GM03348 (cell line): ENCODE measurements around the gene DCPS.

ENCODE experiments used
- DNase-seq: peaks from one replicate; pipeline ENCODE4 v3.0.0; 2012; ENCODE audit warnings: low spot score

The DCPS gene

DNA sequence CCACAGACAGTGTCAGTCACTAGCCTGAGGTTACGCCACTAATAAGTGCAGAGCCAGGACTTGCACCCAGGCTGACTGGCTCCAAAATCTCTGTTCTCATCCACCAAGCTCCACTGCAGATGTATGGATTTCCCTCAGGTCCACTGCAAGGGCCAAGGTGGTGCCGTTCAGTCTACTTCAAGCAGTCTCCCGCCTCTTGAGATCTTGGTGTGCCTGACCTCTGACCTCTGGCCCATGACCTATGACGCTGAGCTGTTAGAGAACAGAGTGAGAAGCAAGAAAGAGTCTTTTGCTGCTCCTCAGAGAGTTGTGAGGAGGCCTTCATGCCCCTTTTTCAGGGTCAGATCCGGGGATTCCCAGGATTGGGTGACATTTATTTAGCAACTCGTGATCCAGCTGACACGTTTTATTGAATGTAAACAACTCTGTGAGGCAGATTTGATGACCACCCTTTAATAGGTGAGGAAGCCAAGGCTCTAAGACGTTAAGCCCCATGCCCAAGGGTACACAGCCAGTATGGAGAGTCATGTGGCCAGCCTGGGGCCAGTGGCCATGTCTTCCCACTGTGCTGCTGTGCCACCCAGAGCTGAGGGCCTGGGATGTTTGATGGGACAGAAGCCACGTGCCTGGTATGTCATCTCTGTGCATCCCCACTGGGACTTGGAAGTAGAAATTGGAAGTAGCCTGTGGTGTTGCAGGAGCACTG lies 25.2 kb downstream of the DCPS start:
- DNase-seq: no peak

DNA sequence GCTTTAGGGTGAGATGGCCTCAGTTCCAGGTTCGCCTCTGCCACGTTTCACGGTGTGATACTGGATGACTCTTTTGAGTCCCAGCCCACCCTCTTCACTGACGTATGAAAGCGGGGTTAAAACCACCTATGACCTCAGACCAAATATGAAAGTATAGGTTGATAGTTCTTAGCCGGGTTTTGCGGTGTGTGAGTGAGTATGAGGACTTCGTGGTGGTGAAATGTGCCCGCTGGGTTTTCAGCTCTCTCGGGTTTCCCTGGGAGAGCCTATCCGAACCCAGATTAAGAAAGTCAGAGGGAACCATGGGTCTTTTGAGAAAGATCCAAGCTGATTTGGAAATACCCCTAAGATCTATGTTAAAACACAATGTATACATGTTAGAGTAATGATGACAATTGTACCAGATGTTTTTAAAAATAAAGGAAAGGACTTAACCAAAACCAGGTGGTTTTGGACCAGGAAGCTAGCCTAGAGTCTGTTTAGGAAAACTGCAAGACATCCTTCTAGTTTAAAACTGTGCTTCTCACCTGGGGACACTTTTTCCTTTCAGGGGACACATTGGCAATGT lies 25.9 kb downstream of the DCPS start:
- no peak for DNase-seq

DNA sequence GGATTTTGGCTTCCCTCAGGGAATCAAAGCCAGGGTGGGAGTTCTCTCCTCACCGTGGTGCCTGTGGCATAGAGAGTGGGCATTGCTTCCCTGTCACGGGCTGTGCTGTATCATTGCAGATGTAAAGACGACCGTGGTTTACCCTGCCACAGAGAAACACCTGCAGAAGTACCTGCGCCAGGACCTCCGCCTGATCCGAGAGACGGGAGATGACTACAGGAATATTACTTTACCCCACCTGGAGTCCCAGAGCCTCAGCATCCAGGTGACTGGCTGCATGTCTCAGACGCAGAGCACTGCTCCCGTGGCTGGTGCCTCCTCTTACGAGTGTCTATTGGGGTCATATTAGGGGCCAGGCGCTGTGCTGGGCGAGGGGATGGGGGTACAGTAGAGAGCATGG lies 27.4 kb downstream of the DCPS start:
- DNase-seq: no peak

DNA sequence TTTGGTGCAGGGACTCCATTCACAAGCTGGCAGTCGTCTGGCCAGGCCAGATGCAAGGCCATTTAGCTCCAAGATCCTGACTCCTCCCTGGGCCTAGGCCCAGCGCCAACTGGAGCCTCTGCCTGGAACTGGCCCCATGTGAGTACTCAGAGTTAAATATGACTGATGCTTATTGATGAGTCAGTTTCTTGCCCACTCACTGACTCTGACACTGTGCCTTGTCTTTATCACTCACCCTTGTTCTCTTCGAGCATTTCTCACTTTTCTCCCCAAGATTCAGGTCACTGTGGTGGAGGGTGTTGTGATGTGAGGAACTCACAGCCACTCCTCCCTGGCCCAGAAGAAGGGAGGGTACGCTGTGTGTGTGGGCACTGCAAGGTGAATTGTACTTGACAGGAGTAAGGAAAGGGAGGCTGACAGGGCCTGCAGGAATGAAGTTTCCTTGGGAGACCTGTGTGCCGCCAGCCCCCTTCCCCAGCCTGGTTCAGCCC lies 28.4 kb downstream of the DCPS start:
- peak; percentile 92 for DNase-seq

DNA sequence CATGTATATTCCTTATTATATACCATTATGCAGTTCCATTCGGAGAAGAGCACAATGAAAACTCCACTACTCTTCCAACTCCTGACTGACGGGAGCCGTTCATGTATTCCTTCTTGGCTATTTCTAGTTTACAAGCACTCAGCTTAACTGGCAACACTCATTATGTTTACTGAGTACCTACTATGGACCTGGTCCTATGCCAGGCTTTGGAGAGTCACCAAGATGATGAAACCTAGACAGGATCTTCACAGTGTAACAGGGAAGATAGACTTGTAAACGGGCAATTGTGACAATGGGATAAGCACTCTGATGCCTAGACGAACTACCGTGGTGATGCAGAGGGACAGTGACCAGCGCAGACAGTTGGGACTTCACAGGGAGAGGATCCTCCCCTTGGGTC lies 29.3 kb downstream of the DCPS start:
- DNase-seq: no peak

DNA sequence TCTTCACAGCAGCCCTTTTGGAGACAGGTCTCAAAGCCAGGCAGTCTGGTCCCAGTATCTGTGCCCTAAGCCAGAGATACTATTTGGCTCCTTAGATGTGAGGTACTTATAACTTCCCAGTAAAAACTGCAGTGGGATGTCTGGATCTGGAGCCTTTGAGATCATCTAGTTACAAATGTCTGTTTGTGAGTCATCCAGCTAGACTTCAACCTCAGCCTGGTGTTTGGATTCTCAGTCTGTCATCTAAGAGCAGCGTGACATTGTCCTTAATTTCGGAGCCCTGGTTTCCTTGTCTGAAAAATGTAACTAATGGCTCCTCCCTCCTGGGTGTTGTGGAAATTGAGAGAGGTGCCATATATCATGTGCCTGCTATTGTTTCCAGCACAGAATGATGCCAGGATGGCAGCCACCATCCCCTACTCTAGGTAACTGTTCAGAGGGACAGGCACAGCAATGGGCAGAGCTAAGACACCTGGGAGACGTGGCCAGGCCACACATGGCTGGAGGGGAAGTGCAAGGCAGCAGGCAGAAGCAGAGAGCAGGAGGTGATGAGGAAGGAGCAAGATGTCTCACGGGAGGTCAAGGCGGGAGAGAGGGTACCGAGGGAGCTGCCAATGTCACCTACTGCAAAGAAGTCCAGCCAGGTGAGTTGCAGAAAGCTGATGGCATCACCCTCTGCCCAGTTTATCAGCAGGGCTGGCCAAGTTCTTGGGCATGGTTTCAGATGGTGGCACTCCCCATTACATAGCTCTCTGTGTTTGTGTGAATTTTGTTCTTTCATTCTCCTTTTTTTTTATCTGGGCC lies 31.0 kb downstream of the DCPS start:
- DNase-seq: peak; percentile 59

DNA sequence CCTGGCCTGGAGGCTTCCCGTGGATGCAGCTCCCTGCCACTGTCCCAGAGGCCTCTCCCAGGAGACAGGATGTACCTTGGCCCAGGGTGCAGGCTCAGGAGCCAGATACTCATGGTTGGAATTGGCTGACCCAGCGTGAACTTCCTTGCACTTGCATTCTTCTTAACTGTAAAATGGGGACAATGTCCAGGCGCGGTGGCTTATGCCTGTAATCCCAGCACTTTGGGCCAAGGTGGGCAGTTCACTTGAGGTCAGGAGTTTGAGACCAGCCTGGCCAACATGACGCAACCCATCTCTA lies 31.6 kb downstream of the DCPS start:
- no peak for DNase-seq

DNA sequence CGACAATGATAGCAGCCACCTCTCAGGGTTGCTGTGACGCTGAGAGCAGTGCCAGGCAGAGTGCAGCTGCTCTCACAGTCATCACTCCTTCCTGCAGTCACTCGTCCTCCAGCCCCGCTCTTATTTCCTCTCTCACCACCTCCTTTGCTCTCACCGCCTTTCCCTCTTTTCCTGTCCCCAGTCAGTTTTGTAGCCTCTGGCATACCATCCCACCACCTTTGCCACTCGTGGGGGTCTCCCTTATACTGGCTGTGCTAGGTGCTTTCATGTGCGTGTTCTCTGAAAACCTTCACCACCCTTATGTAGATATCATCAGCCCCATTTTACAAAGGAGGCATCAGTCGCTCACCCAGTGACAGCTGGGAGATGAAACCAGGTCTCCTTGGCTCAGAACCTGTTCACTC lies 32.3 kb downstream of the DCPS start:
- DNase-seq: no peak

DNA sequence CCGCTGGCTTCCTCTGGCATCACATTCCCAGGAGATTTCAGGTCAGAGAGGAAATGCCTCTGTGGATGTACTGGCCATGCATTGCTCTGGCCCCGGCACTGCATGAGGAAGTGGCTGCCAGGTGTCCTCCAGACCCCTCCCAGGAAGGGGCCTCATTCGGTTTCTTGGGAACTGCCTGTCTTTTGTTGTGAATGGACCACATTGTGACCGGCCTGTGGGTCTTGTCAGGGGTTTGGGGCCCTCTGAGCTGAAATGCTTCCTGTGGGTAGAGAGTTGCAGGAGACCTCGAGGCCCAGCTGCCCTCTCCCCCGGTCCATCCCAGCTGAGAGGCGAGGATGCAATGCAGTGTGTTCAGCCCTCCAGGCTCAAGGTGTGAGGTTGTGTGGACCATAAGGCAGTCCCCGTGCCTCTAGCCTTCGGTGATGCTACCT lies 32.8 kb downstream of the DCPS start:
- no peak for DNase-seq

DNA sequence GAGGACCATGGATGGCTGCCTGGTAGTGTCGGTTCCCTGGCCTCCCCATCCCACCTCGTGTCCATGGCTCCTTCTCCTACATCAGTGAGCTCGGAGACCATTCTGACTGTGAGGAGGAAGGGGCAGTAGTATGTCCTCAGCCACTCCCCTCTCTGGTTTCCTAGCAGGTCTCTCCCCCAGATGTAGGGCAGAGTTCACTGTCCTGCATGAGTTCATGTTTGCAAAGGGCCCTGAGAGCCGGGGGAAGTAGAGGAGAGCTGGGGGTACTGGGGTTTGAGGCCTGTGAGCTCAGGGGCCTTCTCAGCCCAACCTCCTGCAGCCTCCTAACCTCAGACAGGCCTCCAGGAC lies 33.2 kb downstream of the DCPS start:
- DNase-seq: no peak

DNA sequence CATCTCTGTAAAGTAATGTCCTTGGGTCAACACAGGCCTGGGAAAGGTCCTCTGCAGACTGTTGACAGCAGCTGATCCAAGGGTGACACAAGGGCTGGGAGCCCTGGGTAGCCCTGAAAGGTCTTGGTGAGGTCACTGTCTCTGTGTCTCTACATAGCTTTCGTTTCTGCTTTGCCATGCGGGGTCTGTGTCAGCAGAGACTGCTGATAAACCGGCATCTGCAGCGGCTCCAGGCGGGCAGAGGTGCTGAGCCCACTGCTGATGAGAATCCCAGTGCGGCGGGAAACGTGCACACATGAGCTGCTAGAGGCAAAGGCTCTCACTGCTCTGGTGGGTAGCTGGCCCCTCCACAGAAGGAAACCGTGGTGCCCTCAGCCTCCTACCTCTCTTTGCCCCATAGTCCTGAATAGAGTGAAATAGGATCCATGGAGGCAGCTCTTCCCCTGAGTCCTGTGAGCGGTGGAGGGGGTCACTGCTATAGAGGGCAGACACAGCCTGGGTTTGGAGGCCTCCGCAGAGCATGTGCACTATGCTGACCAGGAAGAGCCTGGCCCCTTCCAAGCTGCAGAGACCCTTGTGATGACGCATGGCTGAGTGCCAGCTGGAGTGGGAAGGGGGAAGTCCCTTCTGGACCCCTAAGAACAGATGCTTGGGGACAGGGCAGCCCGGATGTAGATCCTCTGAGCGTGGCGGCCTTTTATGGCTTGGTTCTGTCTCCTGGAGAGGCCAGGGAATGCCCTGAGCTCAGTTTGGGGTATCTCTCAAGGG lies 33.8 kb downstream of the DCPS start:
- DNase-seq: no peak

DNA sequence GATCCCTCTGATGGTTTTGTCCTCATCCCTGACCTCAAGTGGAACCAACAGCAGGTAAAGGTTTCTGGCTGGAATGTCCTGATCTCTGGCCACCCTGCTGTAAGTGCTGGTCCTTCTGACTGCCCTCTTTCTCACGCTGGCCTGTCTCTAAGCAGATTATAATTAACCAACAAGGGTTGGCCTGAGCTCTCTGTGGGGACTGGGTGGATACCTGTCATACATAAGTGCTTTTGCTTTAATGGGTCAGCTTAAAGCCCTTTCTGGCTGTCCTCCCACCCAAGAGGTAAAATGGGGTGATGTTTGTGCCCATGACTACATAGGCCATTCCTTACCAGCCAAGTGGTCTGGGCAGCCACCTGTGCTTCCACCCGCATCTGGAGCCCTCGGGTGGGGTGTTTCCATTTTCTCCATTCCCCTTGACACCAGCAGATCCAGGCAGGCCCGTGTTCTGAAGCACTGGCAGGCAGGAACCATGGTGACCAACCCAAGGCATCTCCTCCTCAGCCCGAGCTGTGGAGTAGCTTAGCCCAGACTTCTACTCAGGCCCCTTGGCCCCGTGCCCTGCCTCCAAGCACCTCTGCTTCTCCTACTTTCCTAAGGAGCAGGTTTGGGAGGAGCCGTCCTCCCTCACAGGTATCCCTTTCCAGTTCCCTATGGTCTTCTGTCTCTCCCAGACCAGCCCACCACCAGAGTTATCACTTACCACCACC lies 34.6 kb downstream of the DCPS start:
- no peak for DNase-seq

DNA sequence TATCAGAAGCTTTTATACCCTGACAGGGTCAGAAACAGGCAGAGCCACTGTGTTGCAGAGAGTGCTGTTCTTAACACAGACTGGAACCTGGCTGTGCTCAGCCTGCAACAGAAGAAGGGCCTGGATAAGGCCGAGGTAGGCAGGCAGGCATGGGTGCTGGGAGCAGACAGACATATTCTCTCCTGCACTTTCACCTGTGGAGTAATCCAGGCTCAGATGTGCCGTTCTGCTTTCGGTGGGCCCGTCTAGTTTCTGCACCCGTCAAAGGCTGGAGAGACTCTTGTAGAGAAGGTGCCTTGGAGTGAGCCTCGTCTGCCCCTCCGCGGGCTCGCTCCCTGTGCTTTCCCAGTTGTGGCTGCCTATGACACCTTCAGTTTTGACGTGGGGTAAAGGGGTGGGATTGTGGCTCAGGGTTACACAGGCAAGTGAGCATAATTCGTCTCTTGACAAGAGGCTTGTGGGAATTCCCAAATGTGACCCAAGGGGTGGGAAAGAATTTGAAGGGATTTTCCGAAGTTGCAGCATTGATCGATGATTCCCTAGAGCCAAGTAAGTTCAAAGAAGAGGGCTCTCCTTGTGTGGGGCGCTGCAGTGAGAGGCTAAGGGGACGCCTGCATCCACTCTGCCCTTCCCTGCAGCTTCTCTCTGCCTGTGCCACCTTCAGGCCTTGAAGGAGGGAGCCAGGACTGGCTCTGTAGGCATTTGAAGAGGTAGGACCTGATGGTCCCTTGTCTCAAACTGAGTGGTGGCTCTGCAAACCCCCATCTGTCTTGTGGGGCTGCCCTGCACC lies 35.4 kb downstream of the DCPS start:
- no peak for DNase-seq

DNA sequence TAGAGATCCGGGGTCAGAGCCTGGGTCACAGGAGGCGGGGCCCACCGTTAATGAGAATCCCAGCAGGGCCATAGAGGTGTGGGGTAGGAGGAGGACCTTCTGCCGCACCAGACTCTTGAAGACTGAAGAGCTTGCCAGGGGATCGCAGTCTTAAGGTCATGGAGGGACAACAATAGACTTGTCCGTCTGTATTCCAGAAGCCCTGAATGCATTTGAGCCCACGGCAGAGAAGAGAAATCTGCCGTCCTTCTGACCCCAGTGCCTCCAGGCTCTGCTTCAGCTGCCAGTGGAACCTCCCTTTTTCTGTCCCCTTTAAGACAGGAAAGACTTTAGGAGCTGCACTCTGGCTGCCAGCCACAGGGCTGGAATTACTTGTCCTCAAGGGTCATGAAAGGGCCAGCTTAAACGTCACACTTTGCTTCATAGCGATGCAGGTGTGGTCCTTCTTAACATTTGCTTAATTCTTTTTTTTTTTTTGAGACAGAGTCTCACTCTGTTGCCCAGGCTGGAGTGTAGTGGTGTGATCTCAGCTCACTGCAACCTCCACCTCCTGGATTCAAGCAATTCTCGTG lies 36.1 kb downstream of the DCPS start:
- DNase-seq: no peak

DNA sequence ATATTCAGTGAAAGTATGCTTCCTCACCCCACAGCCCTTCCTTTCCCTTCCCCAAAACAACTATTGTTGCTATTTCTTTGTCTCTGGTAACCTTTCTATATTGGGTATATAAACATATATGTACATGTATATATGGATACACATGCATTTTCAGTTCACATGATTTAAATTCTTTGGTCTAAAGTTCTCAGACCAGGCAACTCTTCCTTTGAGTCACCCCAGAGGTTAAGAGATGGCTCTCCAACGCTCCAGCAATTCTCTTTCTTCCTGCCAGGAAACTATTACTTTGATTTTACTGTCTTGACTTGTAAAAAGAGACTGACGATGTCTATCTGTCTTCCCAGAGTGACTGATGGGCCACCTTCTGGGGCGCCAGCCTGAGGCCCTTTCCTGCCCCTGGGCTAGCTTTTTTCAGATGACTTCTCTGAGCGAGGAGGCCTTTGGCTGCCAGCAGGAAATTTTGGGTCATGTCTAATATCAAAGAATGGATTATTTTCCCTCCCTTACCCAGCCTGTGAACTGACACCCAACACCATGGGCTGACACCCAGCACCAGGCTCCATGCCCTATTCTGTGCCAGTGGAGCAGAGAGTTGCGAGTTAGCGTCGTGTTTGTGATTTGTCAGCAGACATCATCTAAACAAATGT lies 37.2 kb downstream of the DCPS start:
- DNase-seq: no peak

DNA sequence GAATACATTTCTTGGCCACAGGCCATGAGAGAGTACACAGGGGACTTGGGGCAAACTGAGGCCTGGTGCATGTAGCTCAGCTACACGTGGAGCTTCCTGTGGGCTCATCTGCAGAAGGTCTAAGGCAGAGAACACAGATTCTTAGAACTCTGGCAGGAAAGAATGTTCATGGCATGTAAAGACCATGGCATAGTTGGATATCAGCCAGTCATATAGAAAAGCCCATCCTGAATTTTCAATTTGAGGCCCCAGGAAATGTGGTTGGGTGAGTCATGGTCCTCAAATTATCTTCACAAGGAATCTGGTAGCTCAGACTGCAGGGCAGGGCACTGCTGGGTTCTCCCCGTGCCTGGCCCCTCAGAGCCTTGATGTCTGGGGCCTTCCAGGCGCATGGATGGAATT lies 37.9 kb downstream of the DCPS start:
- DNase-seq: peak; percentile 61

DNA sequence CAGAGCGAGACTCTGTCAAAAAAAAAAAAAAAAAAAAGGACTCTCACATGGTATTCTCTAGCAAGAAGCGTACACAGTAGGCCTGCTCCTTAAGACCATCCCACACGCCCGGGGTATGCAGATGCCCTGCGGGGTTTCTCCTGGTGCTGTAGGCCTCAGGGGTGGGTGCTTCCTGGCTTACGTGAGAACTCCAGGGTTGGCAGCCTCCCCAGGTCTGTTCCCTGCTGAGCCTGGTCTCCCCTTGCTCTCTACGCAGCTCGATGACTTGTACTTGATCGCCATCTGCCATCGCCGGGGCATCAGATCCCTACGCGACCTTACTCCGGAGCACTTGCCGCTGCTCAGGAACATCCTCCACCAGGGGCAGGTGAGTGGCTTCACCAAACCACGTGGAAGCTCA lies 39.2 kb downstream of the DCPS start:
- DNase-seq: no peak

DNA sequence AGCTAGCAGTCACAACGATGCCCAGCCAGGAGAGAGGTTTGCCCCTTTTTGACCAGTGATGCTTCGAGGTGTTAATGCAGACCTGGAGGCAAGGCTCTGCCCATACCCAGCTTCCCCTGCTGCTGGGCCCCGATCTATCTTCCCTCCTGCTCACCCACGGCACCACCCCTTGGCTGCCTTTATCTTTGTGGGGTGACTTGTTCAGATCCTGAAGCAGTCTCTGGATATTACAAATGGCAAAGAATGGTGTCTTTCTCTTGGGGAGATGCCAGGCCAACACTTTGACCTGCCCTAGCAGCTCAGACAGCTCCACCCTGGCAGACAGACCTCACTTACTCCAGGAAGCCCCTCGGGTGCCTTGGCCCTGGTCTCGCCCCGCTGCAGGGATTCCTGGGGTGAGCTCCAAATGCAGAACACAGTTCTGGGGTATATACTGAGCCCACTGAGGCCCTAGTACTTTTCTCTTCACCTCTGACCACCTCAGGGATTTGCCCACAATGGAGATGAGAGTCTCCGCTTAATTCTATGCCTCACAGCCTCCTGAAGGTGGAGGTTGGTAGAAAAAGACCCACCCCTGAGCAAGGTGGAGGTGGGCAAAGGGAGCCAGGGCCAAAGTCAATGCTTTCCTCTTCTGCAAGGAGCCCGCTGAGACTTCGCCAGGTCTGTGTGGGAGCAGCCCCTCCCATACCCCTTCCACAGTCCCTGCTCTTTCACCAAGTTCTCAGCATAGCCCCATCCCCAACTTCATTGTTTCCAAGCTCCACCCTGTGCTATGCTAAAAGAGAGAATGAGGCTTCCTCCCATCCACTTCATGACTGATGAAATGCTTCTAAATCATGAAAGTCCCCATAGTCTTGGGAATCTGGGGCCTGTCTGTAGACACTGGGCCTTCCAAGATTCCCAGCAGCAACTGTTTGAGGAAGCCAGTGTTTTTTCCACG lies 40.6 kb downstream of the DCPS start:
- DNase-seq: no peak

DNA sequence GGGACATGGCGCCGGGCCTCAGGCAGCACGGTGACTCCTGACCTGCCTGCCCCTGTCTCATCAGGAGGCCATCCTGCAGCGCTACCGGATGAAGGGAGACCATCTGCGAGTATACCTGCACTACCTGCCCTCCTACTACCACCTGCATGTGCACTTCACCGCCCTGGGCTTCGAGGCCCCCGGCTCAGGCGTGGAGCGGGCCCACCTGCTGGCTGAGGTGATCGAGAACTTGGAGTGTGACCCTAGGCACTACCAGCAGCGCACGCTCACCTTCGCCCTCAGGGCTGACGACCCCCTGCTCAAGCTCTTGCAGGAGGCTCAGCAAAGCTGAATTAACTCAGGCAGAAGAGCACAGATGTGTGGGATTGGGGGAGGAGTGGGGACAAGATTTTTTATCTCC lies 41.4 kb downstream of the DCPS start:
- no peak for DNase-seq
